ENCODE measurements around the gene SORBS1. TPM values are rescaled to one million over a fixed set of nuclear protein-coding genes. Genes with fewer than 3 reads are reported as not detected.

SORBS1 gene
- total RNA-seq, 1 donor from 2014 or later, result 0.69 TPM

- intact Hi-C loops (cut with micrococcal nuclease), result no loop called here
These were observed 146.2 kb downstream of the SORBS1 start for GRCh38 chr10:95414844-95415485.

- intact Hi-C loops (cut with micrococcal nuclease), result no loop called here
These were observed 146.9 kb downstream of the SORBS1 start for GRCh38 chr10:95414016-95414830.

DNA sequence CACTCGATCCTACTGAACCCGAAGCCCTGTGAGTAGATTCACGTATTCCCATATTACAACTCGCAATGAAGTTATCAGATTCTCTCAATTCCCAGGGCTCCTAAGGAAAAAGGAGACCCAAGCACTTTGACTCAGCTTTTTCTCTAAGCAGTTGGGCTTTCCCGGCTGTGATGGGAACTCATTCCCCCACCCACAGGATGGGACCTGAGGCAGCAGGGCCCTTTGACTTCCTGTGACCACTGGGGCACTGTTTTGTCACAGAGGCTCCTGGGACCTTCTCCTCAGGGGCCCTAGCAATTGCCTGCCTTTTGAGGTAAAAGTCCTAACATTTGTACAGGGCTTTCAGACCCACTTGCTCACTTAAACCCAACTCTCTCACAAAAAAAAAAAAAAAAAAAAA lies 147.6 kb downstream of the SORBS1 start:
- intact Hi-C loops (cut with micrococcal nuclease), result no loop called here

- intact Hi-C loops (cut with micrococcal nuclease), result no loop called here
These were observed 149.5 kb downstream of the SORBS1 start for GRCh38 chr10:95411635-95412034.

DNA sequence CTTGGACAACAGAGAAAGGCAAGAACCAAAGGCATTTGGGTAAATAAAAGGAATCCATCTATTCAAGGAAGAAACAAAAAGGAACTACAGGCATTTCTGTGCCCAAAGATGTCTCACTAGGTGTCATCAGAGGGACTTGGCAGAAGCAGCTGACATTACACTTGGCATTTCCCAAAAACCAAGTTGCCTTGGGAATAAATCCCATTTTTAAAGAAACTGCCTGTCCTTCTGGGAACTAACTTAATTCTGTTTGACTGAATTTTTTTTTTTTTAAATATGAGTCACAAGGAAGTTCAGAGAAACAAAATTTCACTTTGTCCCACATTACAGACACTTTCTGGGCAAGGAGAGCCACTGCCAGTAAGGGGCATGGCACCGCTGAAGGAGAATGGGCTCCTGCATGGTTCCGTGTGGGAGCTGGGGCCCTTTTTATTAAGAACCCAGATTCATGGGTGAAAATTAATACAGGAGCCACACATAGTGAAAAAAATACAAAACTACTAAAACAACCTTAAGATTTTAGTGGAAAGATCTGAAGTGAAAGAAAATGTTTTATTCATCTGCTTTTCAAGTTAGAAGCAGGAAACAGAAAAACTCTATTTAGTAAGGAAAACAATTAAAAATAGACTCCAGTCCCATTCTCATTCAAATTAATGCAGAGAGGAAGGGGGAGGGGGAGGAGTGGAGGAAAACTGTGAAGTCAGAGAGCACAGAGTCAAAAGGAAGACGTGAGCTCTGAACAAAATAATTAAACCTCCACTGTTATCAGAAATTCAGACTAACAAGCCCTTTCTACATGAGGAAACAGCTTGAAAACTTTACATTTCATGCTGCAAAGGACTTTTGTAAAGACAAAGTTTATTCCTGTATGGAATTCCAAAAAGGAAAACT lies 151.9 kb downstream of the SORBS1 start:
- intact Hi-C loops (cut with micrococcal nuclease), result no loop called here

DNA sequence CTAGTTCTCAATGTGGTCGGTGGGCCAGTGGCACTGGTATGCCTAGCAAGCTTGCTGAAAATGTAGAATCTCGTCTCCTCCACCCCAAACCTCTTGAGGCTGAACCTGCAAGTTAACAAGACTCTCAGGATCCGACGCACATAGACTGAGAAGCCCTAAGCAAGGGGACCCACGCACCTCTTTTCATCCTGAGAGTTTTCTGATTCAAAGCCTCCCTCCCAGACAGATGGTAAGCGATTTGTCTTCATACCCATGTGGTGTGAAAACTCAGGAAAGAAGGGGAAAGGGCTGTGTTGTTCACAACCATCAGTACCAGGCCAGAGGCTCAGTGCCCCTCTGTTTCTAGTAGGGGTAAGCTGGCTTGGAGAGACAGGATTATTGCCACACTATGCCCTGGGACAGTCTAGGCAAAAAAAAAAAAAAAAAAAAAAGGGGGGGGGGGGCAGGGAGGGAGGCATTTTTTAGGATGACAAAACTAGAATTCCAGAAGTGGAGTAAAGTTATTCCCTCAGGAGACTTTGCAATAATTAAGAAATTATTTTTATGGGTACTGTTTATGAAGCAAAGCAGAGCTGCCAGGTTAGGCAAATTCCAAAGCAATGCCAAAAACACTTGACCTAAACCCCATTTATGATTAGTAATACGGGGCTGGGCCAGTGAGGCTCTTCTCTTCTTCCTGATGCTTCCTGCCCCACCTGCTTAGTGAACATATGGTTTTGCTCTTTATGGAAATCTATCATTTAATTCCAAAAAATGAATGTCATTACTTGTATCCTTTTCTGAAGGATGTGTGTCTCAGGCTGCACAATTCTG lies 152.8 kb downstream of the SORBS1 start:
- intact Hi-C loops (cut with micrococcal nuclease), result no loop called here

GRCh38 chr10:95407546-95407945 lies 153.6 kb downstream of the SORBS1 start:
- intact Hi-C loops (cut with micrococcal nuclease), result no loop called here

DNA sequence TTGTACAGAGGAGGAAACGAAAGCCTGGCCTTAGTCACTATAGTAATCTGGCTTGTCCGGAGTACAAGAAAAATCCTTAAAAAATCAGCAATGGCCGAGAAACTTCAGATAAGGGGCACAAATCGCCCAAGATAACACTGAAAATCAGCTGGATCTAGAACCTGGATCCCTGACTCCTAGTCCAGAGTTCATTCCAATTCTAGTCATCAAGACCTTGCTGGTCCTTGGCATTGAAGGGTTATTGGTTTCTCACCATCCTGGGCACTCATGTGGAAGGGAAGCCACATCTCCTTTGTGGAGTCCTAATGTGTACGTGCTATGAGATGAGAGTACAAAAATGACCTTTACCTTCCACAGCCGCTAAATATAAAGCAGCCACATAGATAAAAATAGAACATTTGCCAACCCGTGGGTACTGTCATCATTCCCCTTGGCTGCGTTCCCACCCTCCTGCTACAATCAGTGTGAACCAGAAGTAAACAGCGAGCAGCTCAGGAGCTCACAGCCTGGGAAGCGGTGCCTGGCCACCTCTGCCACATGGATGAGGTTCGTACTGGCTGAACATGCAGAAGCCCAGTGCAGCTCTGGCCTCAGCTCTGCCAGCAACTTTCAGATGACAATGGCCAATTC lies 154.4 kb downstream of the SORBS1 start:
- intact Hi-C loops (cut with micrococcal nuclease), result no loop called here

DNA sequence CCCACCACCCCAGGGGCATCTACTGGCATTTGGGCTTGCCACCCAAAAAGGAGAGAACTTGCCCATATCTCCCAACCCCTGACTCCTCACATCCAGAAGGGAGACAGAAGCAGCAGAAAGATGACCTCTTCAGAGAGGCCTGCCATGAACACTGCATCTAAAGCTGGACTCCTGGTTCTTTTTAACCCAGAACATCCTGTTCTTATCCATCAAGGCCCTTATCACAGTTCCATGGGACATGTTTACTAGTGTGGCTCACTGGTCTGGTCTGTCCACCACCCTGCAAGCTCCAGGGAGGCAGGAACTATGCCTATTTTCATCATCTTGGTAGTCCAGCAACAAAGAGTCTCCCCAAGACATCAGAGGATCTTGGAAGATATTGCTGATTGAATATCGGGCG lies 155.5 kb downstream of the SORBS1 start:
- intact Hi-C loops (cut with micrococcal nuclease), result no loop called here

DNA sequence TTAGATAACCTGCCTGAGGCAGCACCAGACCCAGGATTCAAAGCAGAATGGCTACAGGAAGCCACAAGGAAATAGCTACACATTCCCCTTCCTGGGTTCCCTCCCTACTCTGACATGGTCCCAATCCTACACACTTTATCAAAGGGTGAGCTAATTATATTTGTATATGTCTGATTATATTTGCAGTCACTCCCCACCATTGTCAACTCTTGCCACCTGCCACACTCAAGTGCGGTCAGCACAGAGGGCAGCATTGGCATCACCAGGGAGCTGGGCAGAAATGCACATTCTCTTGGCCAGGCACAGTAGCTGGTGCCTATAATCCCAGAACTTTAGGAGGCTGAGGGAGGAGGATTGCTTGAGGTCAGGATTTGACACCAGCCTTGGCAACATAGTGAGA lies 156.3 kb downstream of the SORBS1 start:
- intact Hi-C loops (cut with micrococcal nuclease), result no loop called here

DNA sequence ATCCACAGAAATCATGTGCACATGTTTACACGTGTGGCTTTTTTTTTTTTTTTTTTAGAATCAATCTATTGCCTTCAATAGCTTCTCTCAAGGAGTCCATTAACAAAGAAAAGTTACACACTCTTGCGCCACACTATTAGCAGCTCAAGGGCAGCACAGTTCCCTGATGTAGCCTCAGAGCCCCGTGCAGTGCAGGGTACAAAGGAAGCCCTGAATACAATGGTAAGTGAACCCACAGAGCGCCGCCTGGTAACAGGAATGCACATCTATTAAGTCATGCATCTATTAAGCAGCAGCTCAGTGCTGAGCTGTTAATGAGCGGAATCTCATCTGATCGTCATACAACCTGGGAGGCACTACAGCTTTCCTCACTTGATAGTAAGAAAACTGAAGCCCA lies 156.7 kb downstream of the SORBS1 start:
- intact Hi-C loops (cut with micrococcal nuclease), result no loop called here

DNA sequence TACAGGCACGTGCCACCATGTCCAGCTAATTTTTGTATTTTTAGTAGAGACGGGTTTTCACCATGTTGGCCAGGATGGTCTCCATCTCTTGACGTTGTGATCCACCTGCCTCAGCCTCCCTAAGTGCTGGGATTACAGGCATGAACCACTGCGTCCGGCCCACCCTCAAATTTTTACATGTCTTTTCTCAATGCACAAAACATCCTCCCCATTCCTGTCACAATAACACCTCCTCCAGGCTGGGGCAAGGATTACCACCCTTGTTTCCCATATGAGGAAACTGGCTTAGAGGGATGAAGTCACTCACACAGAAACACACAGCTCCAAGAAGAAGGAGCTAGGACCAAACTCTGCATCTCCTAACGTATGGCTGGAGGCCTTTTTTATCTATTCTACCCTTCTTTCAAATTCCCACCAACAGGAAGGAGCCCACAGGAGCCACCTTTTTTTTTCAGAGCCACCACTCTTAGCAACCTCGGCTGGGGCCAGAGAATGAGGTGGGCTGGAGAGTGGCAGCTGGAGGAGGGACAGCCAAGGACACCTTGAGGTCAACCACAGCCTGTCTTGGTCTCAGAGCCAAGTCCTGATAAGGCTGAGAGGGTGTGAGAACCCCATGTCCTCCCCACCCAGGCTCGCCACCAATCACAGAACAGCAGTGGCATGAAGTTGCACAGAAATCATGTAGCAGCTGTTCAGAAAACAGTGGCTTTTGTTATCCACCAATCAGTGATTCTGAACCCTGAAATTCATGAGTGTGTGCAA lies 157.3 kb downstream of the SORBS1 start:
- intact Hi-C loops (cut with micrococcal nuclease), result no loop called here

DNA sequence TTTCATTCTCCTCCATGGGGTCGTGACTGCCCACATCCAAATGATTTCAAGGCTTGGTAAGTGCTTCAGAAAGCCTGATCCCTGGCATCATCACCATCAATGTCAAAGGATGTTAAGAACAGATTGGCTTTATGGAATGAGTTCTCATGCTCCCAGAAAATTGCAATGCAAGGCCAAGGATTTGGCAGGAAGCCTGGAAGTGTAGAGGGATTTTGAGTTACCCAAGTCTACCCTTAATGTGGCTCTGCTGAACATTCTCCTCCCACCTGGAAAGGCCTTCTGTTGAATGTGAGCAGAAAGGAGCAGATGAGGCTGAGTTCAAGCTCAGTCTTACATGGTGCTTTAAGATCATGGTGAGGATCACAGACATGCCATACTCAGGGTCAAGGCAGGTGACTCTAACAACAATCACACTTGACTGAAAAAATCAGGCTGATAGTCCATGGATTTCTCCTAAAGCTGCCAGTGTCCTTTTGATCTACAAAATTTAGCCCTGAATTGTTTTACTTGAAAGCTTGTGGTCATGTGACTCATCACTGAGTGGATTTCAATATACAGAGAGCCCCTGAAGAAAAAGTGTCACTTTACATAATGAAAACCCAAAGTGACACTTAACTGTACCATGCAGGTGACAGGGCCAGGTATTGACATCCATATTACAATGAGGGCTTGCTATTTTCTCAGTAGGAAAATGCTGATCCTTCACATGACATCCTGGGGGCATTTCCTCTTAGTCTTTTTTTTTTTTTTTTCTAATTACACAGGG lies 159.3 kb downstream of the SORBS1 start:
- intact Hi-C loops (cut with micrococcal nuclease), result no loop called here

GRCh38 chr10:95400787-95401186 lies 160.4 kb downstream of the SORBS1 start:
- intact Hi-C loops (cut with micrococcal nuclease), result no loop called here

DNA sequence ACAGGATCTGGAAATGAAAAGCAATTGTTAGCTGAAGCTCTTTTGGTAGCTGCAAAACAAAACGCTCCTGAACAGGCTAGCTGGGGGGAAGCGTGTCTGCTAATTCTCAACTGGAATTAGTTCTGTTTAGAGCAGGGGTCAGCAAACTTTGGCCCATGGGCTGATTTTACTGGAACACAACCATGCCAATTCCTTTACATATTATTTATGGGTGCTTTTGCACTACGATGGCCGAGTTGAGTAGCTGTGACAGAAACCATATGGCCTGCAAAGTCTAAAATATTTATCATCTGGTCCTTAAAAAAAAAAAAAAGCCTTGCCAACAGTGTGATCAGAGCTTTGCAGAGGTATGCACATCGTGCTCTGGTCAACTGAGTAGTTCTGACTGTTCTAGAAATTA lies 162.0 kb downstream of the SORBS1 start:
- intact Hi-C loops (cut with micrococcal nuclease), result no loop called here

DNA sequence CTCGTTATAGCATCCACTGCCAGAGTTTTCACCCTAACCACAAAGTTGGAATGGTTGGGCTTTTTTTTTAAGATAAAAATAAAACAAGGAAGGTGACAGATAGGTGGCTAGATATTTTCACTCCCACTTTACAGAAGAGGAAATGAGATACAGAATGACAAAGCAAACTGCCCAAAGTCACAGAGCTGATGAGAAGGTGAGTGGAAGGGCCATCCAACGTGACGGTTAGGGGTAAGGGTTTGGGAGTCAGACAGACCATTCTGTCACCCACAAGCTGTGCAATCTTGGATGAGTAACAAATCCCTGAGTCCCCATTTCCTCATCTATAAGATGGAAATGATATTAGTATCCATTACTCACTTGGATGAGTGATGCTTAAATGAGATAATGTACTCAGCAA lies 163.4 kb downstream of the SORBS1 start:
- intact Hi-C loops (cut with micrococcal nuclease), result no loop called here

DNA sequence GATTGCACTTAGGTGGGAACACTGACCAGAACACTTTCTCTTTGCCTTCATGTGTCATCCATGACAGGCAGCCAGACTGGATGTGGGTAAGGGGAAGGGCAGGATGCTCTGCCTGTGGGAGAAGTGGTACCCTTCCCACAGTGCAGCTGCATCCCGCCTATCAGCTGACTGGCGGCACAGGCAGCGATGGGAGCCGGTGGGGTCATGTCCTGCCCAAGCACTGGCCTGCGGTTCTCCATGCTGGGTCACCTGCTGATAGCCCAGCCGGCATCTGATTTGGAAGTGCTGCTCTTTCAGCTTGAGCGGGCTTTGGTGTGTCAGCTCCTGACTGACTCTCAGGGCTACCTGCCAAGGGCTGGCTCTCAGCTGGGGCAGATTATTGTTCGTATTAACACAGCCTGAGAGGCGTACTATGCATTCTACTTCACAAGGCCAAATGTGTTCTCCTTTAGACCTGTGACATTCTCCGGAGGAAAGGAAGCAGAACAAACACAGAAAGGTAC lies 165.2 kb downstream of the SORBS1 start:
- intact Hi-C loops (cut with micrococcal nuclease), result no loop called here

GRCh38 chr10:95394161-95394880 lies 166.8 kb downstream of the SORBS1 start:
- intact Hi-C loops (cut with micrococcal nuclease), result no loop called here
